SK-N-SH treated with all-trans-retinoic acid at 6 μM for 48 hours (cell line): ENCODE results near the gene RIPK4.

Experiments used
- ATAC-seq: fragments of 200-7000 bp; cut with Tn5 transposase; 3 replicates; pipeline ENCODE4 v1.9.1; 2020; ENCODE audit warnings: mild to moderate bottlenecking, moderate library complexity
- ARNTL ChIP-seq: fragments of 450-650 bp; formaldehyde crosslinking; IDR thresholded peaks from 2 replicates; pipeline ENCODE4 v1.5.0; 2020; ENCODE audit warnings: low read depth, mild to moderate bottlenecking, moderate library complexity, borderline replicate concordance
- BACH2 ChIP-seq: fragments of 250-450 bp; sonication (Bioruptor Pico); IDR thresholded peaks from 2 replicates; pipeline ENCODE4 v1.9.0; 2021; ENCODE audit warnings: mild to moderate bottlenecking, borderline replicate concordance
- CREB5 ChIP-seq: fragments of 250-450 bp; sonication (Bioruptor Pico); IDR thresholded peaks from 2 replicates; pipeline ENCODE4 v1.5.1; 2020; ENCODE audit warnings: low read depth, mild to moderate bottlenecking, moderate library complexity
- CSRNP3 ChIP-seq: fragments of 250-450 bp; sonication (Bioruptor Pico); IDR thresholded peaks from 2 replicates; pipeline ENCODE4 v1.5.1; 2021; ENCODE audit warnings: mild to moderate bottlenecking, moderate library complexity
- ESRRG ChIP-seq: fragments of 250-450 bp; sonication (Bioruptor Pico); IDR thresholded peaks from 2 replicates; pipeline ENCODE4 v1.6.1; 2021; ENCODE audit warnings: mild to moderate bottlenecking
- GLIS3 ChIP-seq: fragments of 250-450 bp; sonication (Bioruptor Pico); IDR thresholded peaks from 2 replicates; pipeline ENCODE4 v1.5.0; 2020; ENCODE audit warnings: mild to moderate bottlenecking, moderate library complexity
- ISL1 ChIP-seq: fragments of 250-450 bp; sonication (Bioruptor Pico); IDR thresholded peaks from 2 replicates; pipeline ENCODE4 v2.1.2; 2022; ENCODE audit warnings: mild to moderate bottlenecking, moderate library complexity
- PATZ1 ChIP-seq: fragments of 250-450 bp; sonication (Bioruptor Pico); IDR thresholded peaks from 2 replicates; pipeline ENCODE4 v1.8.0; 2020; ENCODE audit warnings: mild to moderate bottlenecking, moderate library complexity, borderline replicate concordance
- POU6F1 ChIP-seq: fragments of 250-450 bp; sonication (Bioruptor Pico); IDR thresholded peaks from 2 replicates; pipeline ENCODE4 v1.8.0; 2021; ENCODE audit warnings: low read depth, mild to moderate bottlenecking, moderate library complexity, borderline replicate concordance
- PPARA ChIP-seq: fragments of 250-450 bp; sonication (Bioruptor Pico); IDR thresholded peaks from 2 replicates; pipeline ENCODE4 v1.5.0; 2020; ENCODE audit warnings: mild to moderate bottlenecking, borderline replicate concordance
- RARB ChIP-seq: fragments of 250-450 bp; sonication (Bioruptor Pico); IDR thresholded peaks from 2 replicates; pipeline ENCODE4 v1.8.0; 2021; ENCODE audit warnings: mild to moderate bottlenecking, moderate library complexity
- SNAI2 ChIP-seq: fragments of 250-450 bp; sonication (Bioruptor Pico); IDR thresholded peaks from 2 replicates; pipeline ENCODE4 v1.5.0; 2020; ENCODE audit warnings: mild to moderate bottlenecking, moderate library complexity
- TOX ChIP-seq: fragments of 250-450 bp; sonication (Bioruptor Pico); IDR thresholded peaks from 2 replicates; pipeline ENCODE4 v1.8.0; 2021; ENCODE audit warnings: mild to moderate bottlenecking, moderate library complexity, borderline replicate concordance
- ZC3H10 ChIP-seq: fragments of 250-450 bp; sonication (Bioruptor Pico); IDR thresholded peaks from 2 replicates; pipeline ENCODE4 v1.5.1; 2021; ENCODE audit warnings: mild to moderate bottlenecking, moderate library complexity
- ZFP3 ChIP-seq: fragments of 250-450 bp; sonication (Bioruptor Pico); IDR thresholded peaks from 2 replicates; pipeline ENCODE4 v1.5.0; 2020; ENCODE audit warnings: mild to moderate bottlenecking, moderate library complexity
- ZFP30 ChIP-seq: fragments of 450-650 bp; formaldehyde crosslinking; IDR thresholded peaks from 2 replicates; pipeline ENCODE4 v1.5.0; 2022; ENCODE audit warnings: mild to moderate bottlenecking, moderate library complexity
- ZNF565 ChIP-seq: fragments of 450-650 bp; formaldehyde crosslinking; conservative IDR thresholded peaks from 2 replicates; pipeline ENCODE4 v1.5.0; 2020; ENCODE audit warnings: low read depth, mild to moderate bottlenecking, moderate library complexity
- ZNF70 ChIP-seq: fragments of 450-650 bp; formaldehyde crosslinking; IDR thresholded peaks from 2 replicates; pipeline ENCODE4 v1.5.0; 2020; ENCODE audit warnings: mild to moderate bottlenecking, moderate library complexity

Gene RIPK4

GRCh38 chr21:41796476-41797080, 29.7 kb upstream of the RIPK4 start (continued):
- TF ChIP-seq CREB5 (CRISPR knock-in tag): no peak
- TF ChIP-seq POU6F1 (CRISPR knock-in tag): no peak
- no peak for TF ChIP-seq GLIS3 (CRISPR knock-in tag)
- TF ChIP-seq TOX (CRISPR knock-in tag): no peak
- TF ChIP-seq ESRRG: no peak
- TF ChIP-seq SNAI2: no peak
- no peak for TF ChIP-seq PPARA (CRISPR knock-in tag)
- no peak for TF ChIP-seq CSRNP3 (CRISPR knock-in tag)
- TF ChIP-seq RARB (CRISPR knock-in tag): no peak
- TF ChIP-seq ZFP30 (CRISPR knock-in tag): no peak
- TF ChIP-seq ZNF70 (CRISPR knock-in tag): no peak
- no peak for TF ChIP-seq ZNF565 (CRISPR knock-in tag)
- TF ChIP-seq, all 23 proteins: peak for 0

- ATAC-seq: no peak
- no peak for TF ChIP-seq ZC3H10 (CRISPR knock-in tag)
- TF ChIP-seq RARB (CRISPR knock-in tag): no peak
- no peak for TF ChIP-seq POU6F1 (CRISPR knock-in tag)
- no peak for TF ChIP-seq ESRRG
- TF ChIP-seq ARNTL (CRISPR knock-in tag): no peak
- no peak for TF ChIP-seq PATZ1 (CRISPR knock-in tag)
- TF ChIP-seq GLIS3 (CRISPR knock-in tag): no peak
Observed at GRCh38 chr21:41795726-41796125, 28.9 kb upstream of the RIPK4 start.

- ATAC-seq: no peak
- TF ChIP-seq ESRRG (no peak), CREB5 (CRISPR knock-in tag) (no peak), ISL1 (CRISPR knock-in tag) (no peak), POU6F1 (CRISPR knock-in tag) (no peak), PATZ1 (CRISPR knock-in tag) (no peak), ZC3H10 (CRISPR knock-in tag) (no peak), ZNF565 (CRISPR knock-in tag) (no peak), ZNF70 (CRISPR knock-in tag) (no peak), BACH2 (no peak), SNAI2 (no peak), TOX (CRISPR knock-in tag) (no peak), CSRNP3 (CRISPR knock-in tag) (no peak), PPARA (CRISPR knock-in tag) (no peak), ZFP3 (CRISPR knock-in tag) (no peak)
Observed at GRCh38 chr21:41794600-41794999, 27.7 kb upstream of the RIPK4 start.
